GM23338 (cell line): ENCODE data around the gene ANKIB1. TPM values are rescaled to one million over a fixed set of nuclear protein-coding genes. Genes with fewer than 3 reads are reported as not detected.

Source experiments
- ATAC-seq: fragments of 200-7000 bp; cut with Tn5 transposase; 3 replicates; pipeline ENCODE4 v1.9.1; 2020
- DNase-seq: peaks from one replicate; pipeline ENCODE4 v3.0.0-alpha.2; 2015; ENCODE audit warnings: low spot score
- H2AFZ ChIP-seq: fragments of 200-600 bp; sonication (generic); 2 replicates; pipeline ENCODE4 v1.8.0; 2016; ENCODE audit warnings: antibody characterized with exemption, mild to moderate bottlenecking, moderate library complexity
- H3F3A ChIP-seq: fragments of 200-600 bp; sonication (generic); replicated peaks from 2 replicates; pipeline ENCODE4 v1.8.0; 2017; ENCODE audit warnings: antibody characterized with exemption, mixed run types, low read depth
- H3K27ac ChIP-seq: fragments of 200-600 bp; sonication (generic); 2 replicates; pipeline ENCODE4 v1.6.1; 2016; ENCODE audit warnings: low read depth
- H3K27me3 ChIP-seq: fragments of 200-600 bp; sonication (generic); 2 replicates; pipeline ENCODE4 v1.8.0; 2016; ENCODE audit warnings: mild to moderate bottlenecking, mixed run types, moderate library complexity; ENCODE audit not compliant: insufficient read depth
- H3K36me3 ChIP-seq: fragments of 200-600 bp; sonication (generic); 2 replicates; pipeline ENCODE4 v1.8.0; 2016; ENCODE audit warnings: mild to moderate bottlenecking; ENCODE audit not compliant: insufficient read depth
- H3K4me1 ChIP-seq: fragments of 200-600 bp; sonication (generic); 2 replicates; pipeline ENCODE4 v1.8.0; 2016; ENCODE audit warnings: mild to moderate bottlenecking, moderate library complexity; ENCODE audit not compliant: insufficient read depth
- H3K4me2 ChIP-seq: fragments of 200-600 bp; sonication (generic); 2 replicates; pipeline ENCODE4 v1.7.1; 2017; ENCODE audit warnings: mixed run types
- H3K4me3 ChIP-seq: fragments of 200-600 bp; sonication (generic); 2 replicates; pipeline ENCODE4 v1.6.1; 2016; ENCODE audit warnings: mixed run types
- H3K79me2 ChIP-seq: fragments of 200-600 bp; sonication (generic); replicated peaks from 2 replicates; pipeline ENCODE4 v1.8.0; 2017; ENCODE audit warnings: mild to moderate bottlenecking; ENCODE audit not compliant: insufficient read depth
- H3K9me2 ChIP-seq: fragments of 200-600 bp; sonication (generic); 2 replicates; pipeline ENCODE4 v1.8.0; 2017; ENCODE audit not compliant: insufficient read depth
- H4K20me1 ChIP-seq: fragments of 200-600 bp; sonication (generic); replicated peaks from 2 replicates; pipeline ENCODE4 v1.8.0; 2017; ENCODE audit warnings: mild to moderate bottlenecking; ENCODE audit not compliant: insufficient read depth
- H3K27ac Mint-ChIP-seq: 2 replicates; pipeline ENCODE4 v1.8.0; 2020; ENCODE audit warnings: inconsistent platforms, mild to moderate bottlenecking, moderate library complexity, mixed read lengths
- H3K27me3 Mint-ChIP-seq: 3 replicates; pipeline ENCODE4 v1.8.0; 2022; ENCODE audit warnings: low read depth, mild to moderate bottlenecking, moderate library complexity, mixed read lengths, inconsistent platforms; ENCODE audit not compliant: insufficient read depth, poor library complexity
- H3K36me3 Mint-ChIP-seq: 3 replicates; pipeline ENCODE4 v1.8.0; 2021; ENCODE audit warnings: low read depth, mild to moderate bottlenecking, inconsistent platforms, moderate library complexity, mixed read lengths
- H3K4me1 Mint-ChIP-seq: 3 replicates; pipeline ENCODE4 v1.8.0; 2020; ENCODE audit warnings: mild to moderate bottlenecking, inconsistent platforms, mixed read lengths
- H3K4me3 Mint-ChIP-seq: 3 replicates; pipeline ENCODE4 v1.8.0; 2021; ENCODE audit warnings: moderate library complexity, mild to moderate bottlenecking, inconsistent platforms, mixed read lengths
- H3K9me3 Mint-ChIP-seq: 3 replicates; pipeline ENCODE4 v1.8.0; 2020; ENCODE audit warnings: moderate library complexity, mild to moderate bottlenecking, inconsistent platforms, mixed read lengths
- CREB1 ChIP-seq: fragments of 250-450 bp; sonication (Bioruptor Pico); IDR thresholded peaks from 2 replicates; pipeline ENCODE4 v1.5.0; 2020; ENCODE audit warnings: low read depth, mild to moderate bottlenecking, moderate library complexity
- CTCF ChIP-seq, 2 experiments: fragments of 200-600 bp in 1 of 2; sonication (generic) in 1 of 2; conservative IDR thresholded peaks; 2 replicates each; pipeline versions ENCODE4 v1.5.1 to v1.6.1; 2016 to 2017; ENCODE audit warnings: antibody characterized with exemption in 2 of 2, low read depth in 2 of 2, mild to moderate bottlenecking in 2 of 2, moderate library complexity in 1 of 2
- ETS1 ChIP-seq: IDR thresholded peaks from 2 replicates; pipeline ENCODE4 v1.6.1; 2016; ENCODE audit warnings: antibody characterized with exemption
- EZH2 ChIP-seq: fragments of 200-600 bp; sonication (generic); IDR thresholded peaks from one replicate; pipeline ENCODE4 v1.8.0; 2017; ENCODE audit warnings: antibody characterized with exemption, mild to moderate bottlenecking, low read depth; ENCODE audit not compliant: unreplicated experiment
- EZH2phosphoT487 ChIP-seq: fragments of 200-600 bp; sonication (generic); IDR thresholded peaks from one replicate; pipeline ENCODE4 v1.8.1; 2018; ENCODE audit warnings: antibody characterized with exemption; ENCODE audit not compliant: unreplicated experiment
- JUNB ChIP-seq: IDR thresholded peaks from one replicate; pipeline ENCODE4 v1.6.1; 2016; ENCODE audit warnings: antibody characterized with exemption; ENCODE audit not compliant: unreplicated experiment
- NANOG ChIP-seq: IDR thresholded peaks from 2 replicates; pipeline ENCODE4 v1.6.1; 2016; ENCODE audit warnings: antibody characterized with exemption, borderline replicate concordance
- POLR2AphosphoS5 ChIP-seq: IDR thresholded peaks from 2 replicates; pipeline ENCODE4 v1.6.1; 2016; ENCODE audit warnings: antibody characterized with exemption, low read depth
- REST ChIP-seq: IDR thresholded peaks from one replicate; pipeline ENCODE4 v1.6.1; 2018; ENCODE audit warnings: antibody characterized with exemption; ENCODE audit not compliant: unreplicated experiment
- STAT1 ChIP-seq: IDR thresholded peaks from one replicate; pipeline ENCODE4 v1.6.1; 2016; ENCODE audit warnings: antibody characterized with exemption; ENCODE audit not compliant: unreplicated experiment
- ZNF114 ChIP-seq: fragments of 250-450 bp; sonication (Bioruptor Pico); IDR thresholded peaks from 2 replicates; pipeline ENCODE4 v1.5.0; 2020; ENCODE audit warnings: mild to moderate bottlenecking, moderate library complexity
- ZNF331 ChIP-seq: fragments of 250-450 bp; sonication (Bioruptor Pico); IDR thresholded peaks from 2 replicates; pipeline ENCODE4 v1.5.0; 2020; ENCODE audit warnings: low read depth, mild to moderate bottlenecking, moderate library complexity
- ZNF462 ChIP-seq: fragments of 250-450 bp; sonication (Bioruptor Pico); IDR thresholded peaks from 2 replicates; pipeline ENCODE4 v1.5.0; 2020; ENCODE audit warnings: mild to moderate bottlenecking, moderate library complexity
- polyA plus RNA-seq: library from polyadenylated mRNA; unstranded; fragments of >200 nt; fragmentation: Nextera tagmentation; extraction: Ambion mirVana; gene quantifications from 2 replicates; pipeline ENCODE4 v1.2.1, GENCODE V29; 2016
- total RNA-seq: library from RNA; depleted of rRNA; stranded (reverse); fragments of >200 nt; shearing (Covaris generic); gene quantifications from 2 replicates; pipeline ENCODE4 v1.2.3, GENCODE V29; 2014

The ANKIB1 gene
- total and polyA plus RNA-seq, 2 experiments from 2014 or later = 19.1 to 40.3 TPM

- Histone ChIP-seq H2AFZ (no peak overlapping the region), H3K4me2 (no peak overlapping the region), H3F3A (no peaks in the 10 kb centered on the region), H3K4me1 (peaks cover 12% of the 10 kb centered on the region), H3K36me3 (no peaks in the 10 kb centered on the region), H3K9me2 (peaks cover 7% of the 10 kb centered on the region; the same call in 1 of the 2 replicates), H3K27ac (no peak overlapping the region), H4K20me1 (no peaks in the 10 kb centered on the region), H3K27me3 (no peaks in the 10 kb centered on the region), H3K79me2 (no peaks in the 10 kb centered on the region), H3K4me3 (no peak overlapping the region)
- ATAC-seq = no peak
- no peak overlapping the region for H3K27ac Mint-ChIP-seq
- peaks cover 16% of the 10 kb centered on the region for H3K4me1 Mint-ChIP-seq
- no peak for DNase-seq
- H3K9me3 Mint-ChIP-seq = no peaks in the 10 kb centered on the region; the same call in 2 of the 3 replicates
- TF ChIP-seq REST (no peak), EZH2 (no peak), ZNF462 (CRISPR knock-in tag) (no peak), NANOG (no peak), CTCF (conservative IDR thresholded peaks at IDR 0.05; ENCODE audit: low read depth in 2 of 2) (no peak), EZH2phosphoT487 (no peak), STAT1 (no peak), JUNB (no peak), ZNF331 (CRISPR knock-in tag) (no peak), POLR2AphosphoS5 (no peak), ZNF114 (CRISPR knock-in tag) (no peak), CREB1 (CRISPR knock-in tag) (no peak), ETS1 (no peak)
- H3K4me3 Mint-ChIP-seq = no peak overlapping the region
- no peaks in the 10 kb centered on the region for H3K27me3 Mint-ChIP-seq
- H3K36me3 Mint-ChIP-seq = peaks cover 7% of the 10 kb centered on the region; the same call in 2 of the 3 replicates
Observed at GRCh38 chr7:92432299-92432946, 186.6 kb downstream of the ANKIB1 start.
